GM19395 (cell line): Measurements from ENCODE around the gene RHO.

Experiments
- ATAC-seq: cut with Tn5 transposase; IDR thresholded peaks from one replicate; pipeline ENCODE4 v1.9.1; 2021; ENCODE audit warnings: mild to moderate bottlenecking, moderate library complexity; ENCODE audit not compliant: unreplicated experiment

The RHO gene

DNA sequence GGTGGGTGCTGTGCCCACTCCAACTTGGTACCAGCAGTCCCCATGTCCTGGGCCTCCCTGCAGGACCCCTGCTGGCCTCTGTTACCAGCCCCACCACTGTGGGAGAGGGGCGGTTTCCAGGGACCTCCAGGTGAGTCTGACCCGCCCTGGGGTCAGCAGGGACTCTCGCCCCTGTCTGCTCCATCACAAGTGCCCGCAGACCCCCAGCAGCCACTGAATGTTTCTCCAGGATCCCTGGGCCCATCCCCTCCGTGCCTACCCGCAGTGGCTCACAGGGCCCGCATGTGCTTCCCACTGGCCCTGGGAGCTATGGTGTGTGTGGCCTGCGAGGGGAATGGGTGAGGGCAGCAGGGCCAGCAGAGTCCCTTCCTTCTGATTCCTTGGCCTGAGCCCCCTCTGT, 9.9 kb upstream of the RHO start:
- ATAC-seq: no peak

DNA sequence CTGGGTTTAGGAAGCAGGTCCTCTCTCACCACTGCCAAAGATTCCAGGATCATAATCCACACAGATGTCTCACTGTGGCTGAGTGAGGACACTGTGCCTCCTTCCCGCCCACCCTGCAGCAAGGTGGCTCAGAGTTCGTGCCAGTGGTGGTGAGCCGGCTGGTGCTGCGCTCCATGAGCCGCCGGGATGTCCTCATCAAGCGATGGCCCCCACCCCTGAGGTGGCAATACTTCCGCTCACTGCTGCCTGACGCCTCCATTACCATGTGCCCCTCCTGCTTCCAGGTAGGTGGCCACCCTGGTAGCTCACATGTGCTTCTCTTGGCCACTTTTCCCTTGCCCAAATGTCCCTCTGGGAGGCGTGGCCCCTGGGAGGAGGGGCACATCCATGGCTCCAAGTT, 9.0 kb upstream of the RHO start:
- ATAC-seq: no peak

DNA sequence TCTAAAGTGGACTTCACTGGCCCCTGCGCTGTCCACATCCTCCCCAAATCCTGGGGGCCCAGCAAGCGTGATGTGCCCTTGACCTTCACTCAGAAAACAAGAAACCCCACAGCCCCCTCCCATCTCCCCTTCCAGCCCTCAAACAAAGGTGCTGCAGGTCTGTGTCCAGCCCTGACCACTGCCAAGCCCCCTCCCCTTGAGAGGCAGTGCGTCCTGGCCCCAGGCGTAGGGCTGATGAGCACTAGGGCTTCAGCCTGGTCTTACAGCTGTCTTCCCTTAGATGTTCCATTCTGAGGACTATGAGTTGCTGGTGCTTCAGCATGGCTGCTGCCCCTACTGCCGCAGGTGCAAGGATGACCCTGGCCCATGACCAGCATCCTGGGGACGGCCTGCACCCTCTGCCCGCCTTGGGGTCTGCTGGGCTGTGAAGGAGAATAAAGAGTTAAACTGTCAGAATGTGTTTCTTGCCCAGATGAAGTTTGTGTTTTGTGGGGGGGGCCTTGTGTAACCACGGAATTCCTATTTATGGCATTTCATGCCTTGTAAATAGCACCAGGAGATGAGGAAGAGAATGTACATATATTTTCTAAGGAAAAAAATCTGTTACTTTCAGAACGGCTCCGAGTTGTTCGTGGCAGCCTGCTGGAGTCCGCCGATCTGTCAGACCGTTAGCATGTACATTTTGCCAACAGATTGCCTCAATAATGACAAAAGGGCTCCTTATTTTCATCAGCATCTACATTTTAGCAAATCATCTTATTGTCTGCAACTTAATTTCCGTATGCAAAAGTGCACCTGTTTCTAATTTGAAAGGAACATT, 8.3 kb upstream of the RHO start:
- no peak for ATAC-seq

DNA sequence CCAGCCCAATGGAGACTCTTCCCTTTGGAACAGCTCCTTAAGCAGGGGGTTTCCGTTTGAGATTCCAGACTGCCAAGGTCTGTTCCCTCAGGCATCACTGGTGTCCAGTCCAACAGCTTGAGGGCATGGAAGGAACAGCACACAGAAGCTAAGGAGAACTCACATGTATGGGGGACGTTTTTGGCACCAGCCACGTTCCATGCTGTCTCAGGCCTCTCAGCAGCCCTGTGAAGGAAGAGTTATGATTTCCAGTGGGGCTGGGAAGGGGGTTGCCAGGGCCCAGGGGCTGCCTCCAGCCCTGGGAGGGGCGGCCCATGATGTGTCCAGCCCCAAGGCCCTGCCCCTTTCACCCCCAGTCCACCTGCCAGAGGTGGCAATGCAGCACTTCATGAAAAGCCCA, 7.5 kb upstream of the RHO start:
- no peak for ATAC-seq

DNA sequence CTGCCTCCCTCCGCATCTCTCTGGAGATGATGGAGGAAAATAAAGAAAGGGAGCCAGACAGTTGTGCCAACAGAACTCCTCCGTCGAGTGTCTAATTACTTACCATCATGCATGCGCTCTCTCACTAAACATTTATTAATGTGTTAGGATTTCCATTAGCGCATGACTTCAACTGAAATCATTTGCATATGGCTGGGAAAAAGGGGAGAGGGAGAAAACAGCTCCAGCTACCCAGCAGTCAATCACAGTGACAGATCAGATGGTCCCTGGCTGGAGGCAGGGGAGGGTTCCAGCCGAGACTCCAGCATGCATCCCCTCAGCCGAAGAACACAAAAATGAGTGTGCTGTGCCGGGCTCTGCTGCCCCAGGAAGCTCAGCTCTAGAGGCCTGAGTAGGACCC, 6.8 kb upstream of the RHO start:
- no peak for ATAC-seq

DNA sequence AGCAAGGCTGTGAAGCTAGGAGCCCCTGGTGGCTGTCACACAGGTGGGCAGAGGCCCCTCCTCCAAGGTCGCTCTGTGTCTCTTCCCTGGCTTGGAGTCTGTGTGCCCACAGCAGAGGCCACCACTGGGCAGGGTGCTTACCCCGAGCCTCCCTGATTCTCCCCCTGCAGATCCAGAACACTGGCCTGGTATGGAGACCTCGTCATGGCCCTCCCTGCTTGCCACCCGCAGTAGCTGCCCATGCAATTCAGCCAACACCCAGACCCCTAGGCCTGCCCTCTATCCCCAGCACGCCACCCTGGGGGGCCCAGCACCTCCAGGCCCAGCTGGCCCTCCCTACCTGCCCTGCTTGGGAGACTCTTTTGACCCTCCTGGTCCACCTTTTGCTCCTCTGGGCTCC, 5.5 kb upstream of the RHO start:
- ATAC-seq: no peak

DNA sequence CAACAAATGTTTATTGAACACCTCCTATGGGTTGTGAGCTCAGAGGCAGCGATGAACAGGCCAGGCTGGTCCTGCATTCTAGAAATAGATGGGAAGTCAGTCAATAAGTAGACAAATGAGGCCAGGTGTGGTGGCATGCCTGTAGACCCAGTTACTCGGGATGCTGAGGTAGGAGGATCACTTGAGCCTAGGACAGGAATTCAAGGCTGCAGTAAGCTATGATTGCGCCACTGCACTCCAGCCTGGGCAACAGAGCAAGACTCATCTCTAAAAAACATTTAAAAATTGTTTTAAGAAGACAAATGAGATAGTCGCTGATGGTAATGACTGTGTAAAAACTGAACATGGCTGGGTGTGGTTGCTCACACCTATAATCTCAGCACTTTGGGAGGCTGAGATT, 4.4 kb upstream of the RHO start:
- no peak for ATAC-seq

DNA sequence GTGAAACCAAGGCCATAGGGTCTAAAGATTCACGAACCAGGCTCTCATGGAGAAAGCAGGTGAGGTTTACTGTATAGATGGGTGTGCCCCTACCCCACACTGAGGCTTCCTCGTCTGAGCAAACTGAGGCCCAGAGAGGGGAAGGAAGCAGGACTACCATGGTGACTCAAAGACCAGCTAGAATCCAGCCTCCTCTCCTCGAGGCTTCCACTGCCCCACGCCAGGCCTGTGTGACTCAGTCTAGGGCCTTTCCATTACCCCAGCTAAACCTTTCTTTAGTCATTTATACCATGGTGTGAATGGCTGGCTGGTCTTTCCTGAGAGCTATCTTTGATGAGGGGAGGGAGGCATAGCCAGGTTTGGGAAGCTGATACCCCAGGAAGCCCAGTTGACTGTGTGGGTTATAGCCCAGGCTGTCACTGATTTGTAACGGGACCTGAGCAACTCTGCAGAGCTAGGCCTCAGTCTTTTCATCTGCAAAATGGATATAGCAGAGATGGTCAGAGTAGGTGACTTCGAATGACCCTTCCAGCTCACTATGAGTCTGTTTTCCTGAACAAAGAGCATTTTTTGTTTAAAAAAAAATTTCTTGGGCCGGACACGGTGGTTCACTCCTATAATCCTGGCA, 3.0 kb upstream of the RHO start:
- no peak for ATAC-seq

DNA sequence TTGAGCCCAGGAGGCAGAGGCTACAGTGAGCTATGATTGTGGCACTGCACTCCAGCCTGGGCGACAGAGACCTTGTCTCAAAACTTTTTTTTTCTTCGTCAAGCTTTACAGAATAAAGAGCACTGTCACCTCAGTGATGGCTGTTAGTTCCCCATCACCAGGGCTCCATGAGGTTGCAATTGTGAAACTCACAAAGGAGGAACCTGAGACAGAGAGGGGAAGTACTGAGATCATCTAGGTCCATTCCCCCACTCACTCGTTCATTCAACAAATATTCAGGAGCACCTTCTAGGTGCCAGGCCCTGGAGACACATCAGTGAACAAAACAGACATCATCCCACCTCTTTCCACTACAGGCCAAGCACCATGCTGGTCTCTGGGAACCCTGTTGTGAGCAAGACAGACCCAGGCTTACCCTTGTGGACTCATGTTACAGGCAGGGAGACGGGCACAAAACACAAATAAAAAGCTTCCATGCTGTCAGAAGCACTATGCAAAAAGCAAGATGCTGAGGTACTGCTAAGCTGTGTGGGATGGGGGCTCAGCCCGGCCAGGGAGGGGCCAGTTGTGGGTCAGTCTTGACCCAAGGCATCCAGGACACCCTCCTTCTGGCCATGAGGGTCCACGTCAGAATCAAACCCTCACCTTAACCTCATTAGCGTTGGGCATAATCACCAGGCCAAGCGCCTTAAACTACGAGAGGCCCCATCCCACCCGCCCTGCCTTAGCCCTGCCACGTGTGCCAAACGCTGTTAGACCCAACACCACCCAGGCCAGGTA, 2.1 kb upstream of the RHO start:
- ATAC-seq: peak; percentile 96

DNA sequence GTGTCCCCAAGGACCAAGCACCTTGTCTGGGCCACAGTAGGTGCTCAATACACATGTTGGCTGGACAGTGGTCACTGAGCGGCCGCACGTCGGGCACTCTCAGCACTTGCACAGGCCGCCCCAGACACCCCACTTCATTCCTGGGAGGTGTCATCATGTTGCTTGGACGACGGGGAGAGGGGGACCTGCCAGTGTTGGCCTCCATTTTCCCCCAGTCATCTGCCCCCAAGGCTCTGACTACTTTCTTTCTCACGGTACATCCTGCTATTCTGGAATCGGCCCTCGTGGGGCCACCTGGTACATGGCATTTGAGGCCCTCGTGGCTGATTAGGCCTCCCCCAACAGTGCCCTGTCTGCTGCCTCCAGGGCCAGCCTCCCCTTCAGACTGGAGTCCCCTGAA, 1.2 kb upstream of the RHO start:
- ATAC-seq: no peak

DNA sequence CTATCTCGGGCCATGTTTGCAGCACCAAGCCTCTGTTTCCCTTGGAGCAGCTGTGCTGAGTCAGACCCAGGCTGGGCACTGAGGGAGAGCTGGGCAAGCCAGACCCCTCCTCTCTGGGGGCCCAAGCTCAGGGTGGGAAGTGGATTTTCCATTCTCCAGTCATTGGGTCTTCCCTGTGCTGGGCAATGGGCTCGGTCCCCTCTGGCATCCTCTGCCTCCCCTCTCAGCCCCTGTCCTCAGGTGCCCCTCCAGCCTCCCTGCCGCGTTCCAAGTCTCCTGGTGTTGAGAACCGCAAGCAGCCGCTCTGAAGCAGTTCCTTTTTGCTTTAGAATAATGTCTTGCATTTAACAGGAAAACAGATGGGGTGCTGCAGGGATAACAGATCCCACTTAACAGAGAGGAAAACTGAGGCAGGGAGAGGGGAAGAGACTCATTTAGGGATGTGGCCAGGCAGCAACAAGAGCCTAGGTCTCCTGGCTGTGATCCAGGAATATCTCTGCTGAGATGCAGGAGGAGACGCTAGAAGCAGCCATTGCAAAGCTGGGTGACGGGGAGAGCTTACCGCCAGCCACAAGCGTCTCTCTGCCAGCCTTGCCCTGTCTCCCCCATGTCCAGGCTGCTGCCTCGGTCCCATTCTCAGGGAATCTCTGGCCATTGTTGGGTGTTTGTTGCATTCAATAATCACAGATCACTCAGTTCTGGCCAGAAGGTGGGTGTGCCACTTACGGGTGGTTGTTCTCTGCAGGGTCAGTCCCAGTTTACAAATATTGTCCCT, 1.2 kb downstream of the RHO start:
- ATAC-seq: no peak

DNA sequence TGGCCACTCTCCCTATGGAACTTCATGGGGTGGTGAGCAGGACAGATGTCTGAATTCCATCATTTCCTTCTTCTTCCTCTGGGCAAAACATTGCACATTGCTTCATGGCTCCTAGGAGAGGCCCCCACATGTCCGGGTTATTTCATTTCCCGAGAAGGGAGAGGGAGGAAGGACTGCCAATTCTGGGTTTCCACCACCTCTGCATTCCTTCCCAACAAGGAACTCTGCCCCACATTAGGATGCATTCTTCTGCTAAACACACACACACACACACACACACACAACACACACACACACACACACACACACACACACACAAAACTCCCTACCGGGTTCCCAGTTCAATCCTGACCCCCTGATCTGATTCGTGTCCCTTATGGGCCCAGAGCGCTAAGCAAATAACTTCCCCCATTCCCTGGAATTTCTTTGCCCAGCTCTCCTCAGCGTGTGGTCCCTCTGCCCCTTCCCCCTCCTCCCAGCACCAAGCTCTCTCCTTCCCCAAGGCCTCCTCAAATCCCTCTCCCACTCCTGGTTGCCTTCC, 1.9 kb downstream of the RHO start:
- no peak for ATAC-seq

DNA sequence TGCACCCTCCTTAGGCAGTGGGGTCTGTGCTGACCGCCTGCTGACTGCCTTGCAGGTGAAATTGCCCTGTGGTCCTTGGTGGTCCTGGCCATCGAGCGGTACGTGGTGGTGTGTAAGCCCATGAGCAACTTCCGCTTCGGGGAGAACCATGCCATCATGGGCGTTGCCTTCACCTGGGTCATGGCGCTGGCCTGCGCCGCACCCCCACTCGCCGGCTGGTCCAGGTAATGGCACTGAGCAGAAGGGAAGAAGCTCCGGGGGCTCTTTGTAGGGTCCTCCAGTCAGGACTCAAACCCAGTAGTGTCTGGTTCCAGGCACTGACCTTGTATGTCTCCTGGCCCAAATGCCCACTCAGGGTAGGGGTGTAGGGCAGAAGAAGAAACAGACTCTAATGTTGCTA, 2.4 kb downstream of the RHO start:
- no peak for ATAC-seq

DNA sequence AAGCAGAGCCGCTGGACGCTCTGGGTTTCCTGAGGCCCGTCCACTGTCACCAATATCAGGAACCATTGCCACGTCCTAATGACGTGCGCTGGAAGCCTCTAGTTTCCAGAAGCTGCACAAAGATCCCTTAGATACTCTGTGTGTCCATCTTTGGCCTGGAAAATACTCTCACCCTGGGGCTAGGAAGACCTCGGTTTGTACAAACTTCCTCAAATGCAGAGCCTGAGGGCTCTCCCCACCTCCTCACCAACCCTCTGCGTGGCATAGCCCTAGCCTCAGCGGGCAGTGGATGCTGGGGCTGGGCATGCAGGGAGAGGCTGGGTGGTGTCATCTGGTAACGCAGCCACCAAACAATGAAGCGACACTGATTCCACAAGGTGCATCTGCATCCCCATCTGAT, 3.3 kb downstream of the RHO start:
- no peak for ATAC-seq

DNA sequence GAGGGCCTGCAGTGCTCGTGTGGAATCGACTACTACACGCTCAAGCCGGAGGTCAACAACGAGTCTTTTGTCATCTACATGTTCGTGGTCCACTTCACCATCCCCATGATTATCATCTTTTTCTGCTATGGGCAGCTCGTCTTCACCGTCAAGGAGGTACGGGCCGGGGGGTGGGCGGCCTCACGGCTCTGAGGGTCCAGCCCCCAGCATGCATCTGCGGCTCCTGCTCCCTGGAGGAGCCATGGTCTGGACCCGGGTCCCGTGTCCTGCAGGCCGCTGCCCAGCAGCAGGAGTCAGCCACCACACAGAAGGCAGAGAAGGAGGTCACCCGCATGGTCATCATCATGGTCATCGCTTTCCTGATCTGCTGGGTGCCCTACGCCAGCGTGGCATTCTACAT, 3.8 kb downstream of the RHO start:
- no peak for ATAC-seq

DNA sequence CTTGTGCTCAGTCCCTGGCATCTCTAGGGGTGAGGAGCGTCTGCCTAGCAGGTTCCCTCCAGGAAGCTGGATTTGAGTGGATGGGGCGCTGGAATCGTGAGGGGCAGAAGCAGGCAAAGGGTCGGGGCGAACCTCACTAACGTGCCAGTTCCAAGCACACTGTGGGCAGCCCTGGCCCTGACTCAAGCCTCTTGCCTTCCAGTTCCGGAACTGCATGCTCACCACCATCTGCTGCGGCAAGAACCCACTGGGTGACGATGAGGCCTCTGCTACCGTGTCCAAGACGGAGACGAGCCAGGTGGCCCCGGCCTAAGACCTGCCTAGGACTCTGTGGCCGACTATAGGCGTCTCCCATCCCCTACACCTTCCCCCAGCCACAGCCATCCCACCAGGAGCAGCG, 5.0 kb downstream of the RHO start:
- ATAC-seq: no peak

DNA sequence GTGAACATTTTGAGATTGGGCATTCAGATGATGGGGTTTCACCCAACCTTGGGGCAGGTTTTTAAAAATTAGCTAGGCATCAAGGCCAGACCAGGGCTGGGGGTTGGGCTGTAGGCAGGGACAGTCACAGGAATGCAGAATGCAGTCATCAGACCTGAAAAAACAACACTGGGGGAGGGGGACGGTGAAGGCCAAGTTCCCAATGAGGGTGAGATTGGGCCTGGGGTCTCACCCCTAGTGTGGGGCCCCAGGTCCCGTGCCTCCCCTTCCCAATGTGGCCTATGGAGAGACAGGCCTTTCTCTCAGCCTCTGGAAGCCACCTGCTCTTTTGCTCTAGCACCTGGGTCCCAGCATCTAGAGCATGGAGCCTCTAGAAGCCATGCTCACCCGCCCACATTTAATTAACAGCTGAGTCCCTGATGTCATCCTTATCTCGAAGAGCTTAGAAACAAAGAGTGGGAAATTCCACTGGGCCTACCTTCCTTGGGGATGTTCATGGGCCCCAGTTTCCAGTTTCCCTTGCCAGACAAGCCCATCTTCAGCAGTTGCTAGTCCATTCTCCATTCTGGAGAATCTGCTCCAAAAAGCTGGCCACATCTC, 6.1 kb downstream of the RHO start:
- no peak for ATAC-seq

DNA sequence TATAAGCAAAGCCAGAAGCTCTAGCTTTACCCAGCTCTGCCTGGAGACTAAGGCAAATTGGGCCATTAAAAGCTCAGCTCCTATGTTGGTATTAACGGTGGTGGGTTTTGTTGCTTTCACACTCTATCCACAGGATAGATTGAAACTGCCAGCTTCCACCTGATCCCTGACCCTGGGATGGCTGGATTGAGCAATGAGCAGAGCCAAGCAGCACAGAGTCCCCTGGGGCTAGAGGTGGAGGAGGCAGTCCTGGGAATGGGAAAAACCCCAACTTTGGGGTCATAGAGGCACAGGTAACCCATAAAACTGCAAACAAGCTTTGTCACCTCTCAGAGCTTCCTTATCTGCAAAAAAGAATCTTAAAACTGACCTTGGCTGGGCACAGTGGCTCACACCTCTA, 6.6 kb downstream of the RHO start:
- no peak for ATAC-seq

DNA sequence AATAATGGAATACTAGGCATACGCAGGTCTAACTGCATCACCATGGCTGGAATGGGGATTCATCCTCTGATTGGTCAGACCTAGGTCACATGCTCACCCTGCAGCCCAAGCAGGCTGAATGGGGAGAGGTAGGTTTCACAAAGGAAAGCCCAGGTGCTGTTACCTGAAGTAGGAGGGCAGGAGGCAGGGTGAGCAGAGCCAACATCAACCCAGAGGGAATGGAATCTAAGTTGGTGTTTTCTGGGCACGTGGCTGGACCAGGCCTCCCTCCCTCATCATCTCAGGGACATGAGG, 7.9 kb downstream of the RHO start:
- no peak for ATAC-seq

DNA sequence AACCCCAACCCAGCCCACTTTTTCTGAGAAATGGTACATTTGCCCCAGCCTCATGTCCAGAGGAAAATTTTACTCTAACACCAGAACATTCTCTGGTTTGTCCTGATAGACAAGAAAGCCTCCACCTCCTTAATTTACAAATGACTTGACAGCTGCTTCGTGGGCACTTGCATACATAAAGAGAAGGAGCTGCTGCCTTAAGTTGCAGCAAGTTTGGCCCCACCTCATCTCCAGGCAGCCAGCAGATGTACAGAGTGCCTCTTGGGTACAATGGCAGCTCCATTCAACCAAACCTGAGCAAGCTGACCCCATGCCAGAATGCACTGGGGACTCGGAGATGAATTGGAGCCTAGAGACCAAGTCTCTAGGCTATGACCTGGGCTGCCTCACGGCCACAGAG, 8.4 kb downstream of the RHO start:
- ATAC-seq: no peak

DNA sequence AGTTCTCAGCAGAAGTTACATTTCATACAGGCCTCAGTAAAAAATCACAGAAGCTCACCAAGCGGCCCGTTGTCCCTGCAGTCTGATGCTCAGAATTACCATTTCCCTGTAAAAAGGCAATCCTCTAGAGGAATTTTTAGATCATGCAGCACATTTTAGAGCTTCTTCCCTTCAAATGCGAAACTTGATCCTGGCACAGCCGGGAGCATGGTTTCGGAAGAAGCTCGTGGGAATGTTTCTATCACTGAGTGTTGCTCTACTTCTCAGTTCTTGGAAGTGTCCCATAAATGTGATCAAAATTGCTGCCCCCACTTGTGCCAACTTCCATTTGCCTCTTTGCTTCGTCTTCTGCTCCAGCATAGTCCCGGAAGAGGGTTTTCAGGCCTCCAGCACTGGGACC, 10.8 kb downstream of the RHO start:
- no peak for ATAC-seq
